Stimulated activated memory B cell treated with anti-CD40 and anti-IgM and Interleukin-4, amounts not matched to agents 10 μg/mL and 1 μg/mL and 100 μg/mL, for 72 hours (primary cell): Measurements from ENCODE around the gene CD180.

Experiments
- ATAC-seq: fragments of 150-1000 bp; cut with Tn5 transposase; 2 replicates; pipeline ENCODE4 v1.10.0; 2021
- H3K27ac Mint-ChIP-seq: one replicate; pipeline ENCODE4 v1.8.0; 2022; ENCODE audit warnings: mild to moderate bottlenecking, mixed read lengths
- H3K27me3 Mint-ChIP-seq: one replicate; pipeline ENCODE4 v1.8.0; 2022; ENCODE audit warnings: mixed read lengths
- H3K36me3 Mint-ChIP-seq: one replicate; pipeline ENCODE4 v1.8.0; 2022; ENCODE audit warnings: mixed read lengths
- H3K4me1 Mint-ChIP-seq: one replicate; pipeline ENCODE4 v1.8.0; 2022; ENCODE audit warnings: mixed read lengths
- H3K4me3 Mint-ChIP-seq: one replicate; pipeline ENCODE4 v1.8.0; 2022; ENCODE audit warnings: mild to moderate bottlenecking, moderate library complexity, mixed read lengths
- H3K9me3 Mint-ChIP-seq: one replicate; pipeline ENCODE4 v1.8.0; 2022; ENCODE audit warnings: mixed read lengths

CD180 gene

GRCh38 chr5:67146574-67146973 is 50.0 kb downstream of the CD180 start:
- H3K27me3 Mint-ChIP-seq: no peaks in the 10 kb centered on the region
- H3K4me3 Mint-ChIP-seq: no peak overlapping the region
- H3K27ac Mint-ChIP-seq: no peak overlapping the region
- no peaks in the 10 kb centered on the region for H3K4me1 Mint-ChIP-seq
- ATAC-seq: no peak
- H3K36me3 Mint-ChIP-seq: peaks cover 72% of the 10 kb centered on the region
- H3K9me3 Mint-ChIP-seq: no peaks in the 10 kb centered on the region

- H3K9me3 Mint-ChIP-seq: no peaks in the 10 kb centered on the region
- H3K4me3 Mint-ChIP-seq: no peak overlapping the region
- H3K27me3 Mint-ChIP-seq: no peaks in the 10 kb centered on the region
- peaks cover 54% of the 10 kb centered on the region for H3K36me3 Mint-ChIP-seq
- H3K27ac Mint-ChIP-seq: no peak overlapping the region
- no peaks in the 10 kb centered on the region for H3K4me1 Mint-ChIP-seq
- ATAC-seq: no peak
Observed at GRCh38 chr5:67144183-67144639, 52.4 kb downstream of the CD180 start.

GRCh38 chr5:67143549-67143948 is 53.0 kb downstream of the CD180 start:
- no peaks in the 10 kb centered on the region for H3K27me3 Mint-ChIP-seq
- ATAC-seq: no peak
- no peak overlapping the region for H3K27ac Mint-ChIP-seq
- peaks cover 47% of the 10 kb centered on the region for H3K36me3 Mint-ChIP-seq
- no peaks in the 10 kb centered on the region for H3K4me1 Mint-ChIP-seq
- H3K4me3 Mint-ChIP-seq: no peak overlapping the region
- no peaks in the 10 kb centered on the region for H3K9me3 Mint-ChIP-seq

- H3K9me3 Mint-ChIP-seq: no peaks in the 10 kb centered on the region
- H3K27me3 Mint-ChIP-seq: no peaks in the 10 kb centered on the region
- H3K4me1 Mint-ChIP-seq: no peaks in the 10 kb centered on the region
- H3K27ac Mint-ChIP-seq: no peak overlapping the region
- H3K4me3 Mint-ChIP-seq: no peak overlapping the region
- ATAC-seq: no peak
- peaks cover 44% of the 10 kb centered on the region for H3K36me3 Mint-ChIP-seq
Observed at GRCh38 chr5:67142816-67143215, 53.8 kb downstream of the CD180 start.

- Mint-ChIP-seq H3K27ac (no peak overlapping the region), H3K4me1 (no peaks in the 10 kb centered on the region), H3K27me3 (no peaks in the 10 kb centered on the region), H3K9me3 (no peaks in the 10 kb centered on the region), H3K4me3 (no peak overlapping the region), H3K36me3 (peaks cover 37% of the 10 kb centered on the region)
- ATAC-seq: no peak
Observed at GRCh38 chr5:67141644-67142043, 55.0 kb downstream of the CD180 start.

- Mint-ChIP-seq H3K9me3 (no peaks in the 10 kb centered on the region), H3K4me1 (no peaks in the 10 kb centered on the region), H3K27ac (no peak overlapping the region), H3K4me3 (no peak overlapping the region), H3K36me3 (peaks cover 33% of the 10 kb centered on the region), H3K27me3 (no peaks in the 10 kb centered on the region)
- ATAC-seq: no peak
Observed at GRCh38 chr5:67140413-67140812, 56.2 kb downstream of the CD180 start.

GRCh38 chr5:67139030-67139429 is 57.6 kb downstream of the CD180 start:
- Mint-ChIP-seq H3K27ac (no peak overlapping the region), H3K27me3 (no peaks in the 10 kb centered on the region), H3K9me3 (no peaks in the 10 kb centered on the region), H3K4me1 (no peaks in the 10 kb centered on the region), H3K4me3 (no peak overlapping the region), H3K36me3 (peaks cover 30% of the 10 kb centered on the region)
- ATAC-seq: no peak

- no peak for ATAC-seq
- Mint-ChIP-seq H3K4me3 (no peak overlapping the region), H3K36me3 (peaks cover 8% of the 10 kb centered on the region), H3K9me3 (no peaks in the 10 kb centered on the region), H3K27ac (no peak overlapping the region), H3K4me1 (no peaks in the 10 kb centered on the region), H3K27me3 (no peaks in the 10 kb centered on the region)
Observed at GRCh38 chr5:67135381-67135984, 61.1 kb downstream of the CD180 start.

GRCh38 chr5:67133776-67134175 is 62.8 kb downstream of the CD180 start:
- Mint-ChIP-seq H3K36me3 (peaks cover 8% of the 10 kb centered on the region), H3K27ac (no peak overlapping the region), H3K9me3 (no peaks in the 10 kb centered on the region), H3K27me3 (no peaks in the 10 kb centered on the region), H3K4me3 (no peak overlapping the region), H3K4me1 (no peaks in the 10 kb centered on the region)
- no peak for ATAC-seq

GRCh38 chr5:67133217-67133616 is 63.4 kb downstream of the CD180 start:
- ATAC-seq: no peak
- Mint-ChIP-seq H3K4me3 (no peak overlapping the region), H3K9me3 (peaks cover under 1% of the 10 kb centered on the region), H3K27ac (no peak overlapping the region), H3K27me3 (no peaks in the 10 kb centered on the region), H3K4me1 (no peaks in the 10 kb centered on the region), H3K36me3 (peaks cover 12% of the 10 kb centered on the region)

GRCh38 chr5:67129768-67130167 is 66.8 kb downstream of the CD180 start:
- Mint-ChIP-seq H3K9me3 (peaks cover 5% of the 10 kb centered on the region), H3K4me1 (peaks cover 11% of the 10 kb centered on the region), H3K27me3 (no peaks in the 10 kb centered on the region), H3K27ac (no peak overlapping the region), H3K4me3 (no peak overlapping the region), H3K36me3 (peaks cover 32% of the 10 kb centered on the region)
- ATAC-seq: no peak
